HCEC 1CT (cell line): ENCODE measurements around the gene ASCL5.
A peak's percentile ranks its signal among the peaks of the same experiment; 100 is the strongest.

Experiments
- DNase-seq: peaks from one replicate; pipeline ENCODE4 v3.0.0-alpha.2; 2017

Gene ASCL5

DNA sequence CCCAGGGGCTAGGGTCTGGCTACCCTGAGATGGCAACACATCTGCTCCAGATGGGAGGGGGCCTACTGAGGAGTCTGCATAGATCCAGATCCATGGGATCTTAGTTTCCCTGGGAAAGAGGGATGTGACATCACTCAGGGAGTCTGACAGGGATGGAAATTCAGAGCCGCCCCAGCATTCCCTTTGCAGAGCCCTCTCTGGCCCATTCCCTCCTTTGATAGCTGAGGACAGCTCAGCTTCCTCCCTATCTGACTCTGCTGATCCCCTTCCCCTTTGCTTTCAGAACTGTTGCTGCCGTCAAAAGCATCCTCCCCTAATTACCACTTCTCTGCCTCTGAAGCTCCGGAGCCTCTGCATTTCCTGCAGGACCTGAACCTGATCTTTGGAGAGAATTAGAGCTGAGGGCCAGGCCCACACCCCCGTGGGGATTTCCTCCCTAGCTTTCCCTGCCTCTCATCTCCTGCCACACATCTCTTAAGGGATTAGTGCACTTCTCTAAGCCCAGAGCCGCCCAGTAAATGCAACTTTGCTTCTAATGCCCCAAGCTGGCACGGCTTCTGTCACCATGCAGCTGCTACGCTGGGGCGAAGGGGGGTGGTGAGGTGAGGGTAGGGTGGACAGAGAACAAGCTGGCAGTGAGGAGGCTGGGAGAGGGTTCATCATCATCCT lies 9.5 kb upstream of the ASCL5 start:
- DNase-seq: no peak

- no peak for DNase-seq
These were observed 7.4 kb upstream of the ASCL5 start for GRCh38 chr1:201134405-201134804.

- DNase-seq: no peak
These were observed 4.4 kb upstream of the ASCL5 start for GRCh38 chr1:201131398-201131797.

GRCh38 chr1:201128962-201129361 lies 2.0 kb upstream of the ASCL5 start:
- no peak for DNase-seq

GRCh38 chr1:201128476-201128875 lies 1.5 kb upstream of the ASCL5 start:
- no peak for DNase-seq

- no peak for DNase-seq
These were observed 921 bp upstream of the ASCL5 start for GRCh38 chr1:201127755-201128455.

DNA sequence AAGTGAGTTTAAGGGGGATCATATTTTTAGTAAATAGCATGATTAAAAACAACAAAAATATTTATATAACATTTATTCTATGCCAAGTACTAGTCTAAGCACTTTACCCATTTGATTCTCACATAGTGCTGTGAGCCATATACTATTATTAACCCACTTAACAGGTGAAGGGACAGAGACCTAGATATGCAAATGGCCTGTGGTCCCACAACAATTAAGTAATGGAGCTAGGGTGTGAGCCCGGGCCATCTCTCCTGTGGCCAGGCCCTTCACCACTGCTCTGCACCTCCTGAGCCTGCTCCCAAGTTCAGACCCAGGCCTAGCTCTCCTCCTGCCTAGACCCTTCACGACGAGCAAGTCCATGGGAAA lies 537 bp downstream of the ASCL5 start:
- DNase-seq: no peak

DNA sequence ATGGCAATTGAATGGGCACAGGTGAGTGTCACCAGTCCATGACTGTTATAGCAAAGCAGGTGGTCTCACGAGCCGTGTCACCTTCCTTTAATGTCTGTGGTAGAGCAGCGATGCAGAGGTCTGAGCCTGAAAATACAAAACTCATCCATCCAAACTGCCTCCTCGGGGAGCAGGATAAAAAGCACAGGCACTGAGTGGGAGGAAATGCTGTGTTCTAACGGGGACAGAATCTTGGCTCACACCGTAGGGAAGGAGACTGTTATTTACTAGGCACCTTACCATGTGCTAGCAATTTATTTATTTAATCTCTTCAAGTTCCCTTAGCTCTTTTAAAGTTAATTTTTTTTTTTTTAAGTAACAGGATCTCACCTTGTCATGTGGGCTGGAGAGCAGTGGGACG lies 1.2 kb downstream of the ASCL5 start:
- no peak for DNase-seq

- DNase-seq: peak; percentile 1
These were observed 2.0 kb downstream of the ASCL5 start for GRCh38 chr1:201125019-201125418.

DNA sequence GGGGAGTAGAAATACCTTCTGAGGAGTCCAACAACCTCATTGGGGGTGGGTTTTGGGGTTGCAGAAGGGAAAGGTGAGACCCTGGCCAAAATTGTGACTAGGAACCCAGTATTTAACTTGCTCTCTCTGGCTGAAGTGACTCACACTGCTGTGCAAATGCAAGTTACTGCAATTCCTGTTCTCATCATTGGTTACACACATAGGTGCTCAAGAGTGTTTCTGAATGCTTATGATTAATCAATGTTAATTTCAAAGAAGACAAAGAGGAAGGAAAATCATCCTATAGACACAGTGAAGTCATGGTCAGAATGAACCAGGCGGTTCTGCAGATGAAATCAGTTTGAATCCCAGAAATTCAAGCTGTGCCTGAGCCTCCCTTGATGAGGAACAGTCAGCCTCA lies 3.1 kb downstream of the ASCL5 start:
- DNase-seq: no peak

DNA sequence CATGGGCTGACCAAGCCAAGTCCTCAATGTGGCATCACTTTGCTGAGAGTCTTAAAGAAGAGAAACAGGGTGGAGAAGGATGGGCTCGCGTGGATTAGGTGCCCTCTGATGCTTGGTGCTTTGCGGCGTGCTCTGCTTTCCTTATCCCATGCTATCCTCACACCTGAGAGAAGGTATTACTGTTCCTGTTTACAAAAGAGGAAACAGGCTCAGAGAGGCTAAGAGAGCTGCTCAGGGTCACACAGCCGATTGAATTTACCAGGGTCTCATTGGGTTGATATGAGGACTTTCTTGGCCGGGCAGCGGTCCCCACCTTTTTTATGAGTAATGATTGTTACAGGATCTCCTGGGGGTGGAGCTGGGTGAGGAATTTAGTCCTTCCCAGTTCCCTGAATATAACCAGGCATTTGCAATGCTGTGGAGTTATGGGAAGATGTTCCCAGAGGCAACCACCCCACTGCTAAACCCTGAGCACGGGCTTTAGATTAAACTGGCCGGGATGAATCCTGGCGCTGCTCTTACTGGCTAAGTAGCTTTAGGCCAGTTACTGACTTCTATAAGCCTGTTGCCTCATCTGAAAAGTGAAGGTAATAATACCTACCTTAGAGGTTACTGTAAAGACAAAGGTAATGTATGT lies 4.5 kb downstream of the ASCL5 start:
- no peak for DNase-seq

DNA sequence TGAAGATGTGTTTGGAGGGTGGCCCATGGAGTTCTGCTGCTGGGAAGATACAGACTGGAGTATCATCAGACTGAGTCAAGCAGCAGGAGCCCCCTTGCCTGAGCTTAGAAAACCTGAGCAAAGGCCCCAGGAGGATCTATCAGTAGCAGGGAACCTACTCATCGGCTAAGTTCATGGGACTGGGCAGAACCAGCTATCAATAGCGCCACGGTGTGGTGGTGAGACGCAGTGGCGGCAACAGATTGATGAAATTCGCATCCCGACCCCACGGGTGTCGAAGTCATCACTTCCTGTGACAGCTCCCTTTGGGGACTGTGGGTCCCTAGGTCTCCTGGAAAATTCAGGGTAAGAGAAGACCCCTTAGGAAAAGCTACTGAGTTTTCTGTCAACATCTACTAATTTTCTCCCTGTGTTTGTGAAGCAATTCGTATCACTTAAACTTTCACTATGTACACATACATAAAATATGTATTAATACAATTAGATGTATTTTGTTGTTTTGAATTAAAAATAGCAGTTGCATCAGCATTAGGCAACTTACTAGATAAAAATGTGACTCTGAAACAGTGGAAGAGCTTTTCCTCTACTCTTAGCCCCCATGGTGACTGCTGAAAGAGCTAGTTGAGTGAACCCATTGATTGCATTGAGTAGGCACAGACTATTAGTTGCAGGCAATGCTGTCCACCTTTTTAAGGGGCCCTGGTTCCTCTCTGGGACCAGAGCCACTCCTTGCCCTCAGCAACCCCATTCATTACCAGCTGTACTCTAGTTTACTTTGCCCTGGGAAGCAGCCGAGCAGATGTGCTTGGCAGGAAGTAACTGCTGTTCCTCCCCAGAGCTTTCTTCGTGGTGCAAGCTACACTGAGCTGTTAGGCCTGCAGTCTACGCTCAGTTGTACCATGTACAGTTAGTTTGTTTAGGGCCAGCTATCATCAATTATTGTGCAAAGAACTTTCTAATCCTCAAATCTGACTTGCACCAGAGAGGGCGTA lies 7.5 kb downstream of the ASCL5 start:
- no peak for DNase-seq

GRCh38 chr1:201116091-201116490 lies 10.9 kb downstream of the ASCL5 start:
- DNase-seq: no peak

DNA sequence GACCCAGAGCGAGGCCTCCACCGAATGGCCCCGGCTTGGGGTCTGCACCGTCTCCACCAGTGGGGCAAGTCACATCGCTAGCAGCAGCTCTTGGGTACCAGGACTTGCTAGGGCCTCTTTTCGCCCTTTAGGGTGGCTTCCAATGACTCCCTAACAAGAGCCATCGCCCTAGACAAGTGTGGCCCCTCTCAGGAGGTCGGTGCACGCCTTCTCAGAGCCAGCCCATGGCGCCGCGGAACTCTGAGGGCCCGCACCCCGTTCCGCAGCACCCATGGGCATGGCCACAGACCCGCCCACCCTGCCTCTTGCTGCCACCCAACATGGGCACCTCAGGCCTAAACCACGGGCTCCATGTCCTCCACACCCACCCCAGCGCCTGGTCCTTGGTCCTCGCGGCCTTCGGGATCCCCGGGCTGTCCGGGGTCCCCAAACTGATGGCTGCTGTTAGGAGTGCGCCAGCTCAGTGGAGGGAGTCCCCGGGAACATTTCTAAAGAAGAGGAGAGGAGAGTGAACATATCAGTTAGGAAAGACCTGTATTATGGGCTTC lies 11.5 kb downstream of the ASCL5 start:
- no peak for DNase-seq

DNA sequence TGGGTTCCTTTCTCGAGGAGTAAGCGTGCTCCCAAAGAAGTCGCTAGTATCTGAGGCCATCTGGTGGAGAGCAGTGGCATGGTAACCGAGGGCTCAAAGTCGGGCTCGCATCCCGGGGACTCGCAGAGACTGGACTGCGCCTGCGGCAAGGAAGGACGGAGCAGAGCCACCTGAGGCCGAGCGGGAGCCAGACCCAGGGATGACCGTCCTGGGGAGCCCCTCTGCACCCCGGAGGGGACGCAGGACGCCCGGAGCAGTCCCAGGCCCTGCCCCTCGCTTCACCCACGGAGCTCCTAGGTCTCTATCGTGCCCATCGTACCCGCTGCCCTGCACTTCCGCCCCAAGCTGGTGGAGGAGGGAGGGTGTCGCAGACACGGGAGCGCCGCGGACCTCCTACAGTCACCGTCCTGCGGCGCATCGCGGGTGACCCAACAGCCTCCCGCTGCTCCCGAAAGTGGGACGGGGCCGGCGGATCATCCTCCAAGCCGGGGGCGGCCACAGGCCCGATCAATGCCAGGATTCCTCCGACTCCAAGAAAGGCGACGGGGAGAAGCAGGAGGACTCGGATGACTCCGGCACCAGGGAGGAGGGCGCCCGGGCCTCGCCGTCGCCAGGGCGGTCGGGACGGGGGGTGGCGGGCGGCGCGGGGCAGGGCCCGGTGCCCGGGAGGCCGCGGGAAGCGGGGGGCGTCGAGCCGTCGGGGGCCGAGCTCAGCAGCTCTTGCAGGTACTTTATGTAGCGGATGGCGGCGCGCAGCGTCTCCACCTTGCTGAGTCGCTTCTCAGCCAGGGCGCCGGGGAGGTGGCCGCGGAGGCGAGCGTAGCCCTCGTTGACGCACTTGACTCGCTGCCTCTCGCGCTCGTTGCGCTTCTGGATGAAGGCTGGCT lies 12.5 kb downstream of the ASCL5 start:
- peak; percentile 86 for DNase-seq

GRCh38 chr1:201113451-201114244 lies 13.3 kb downstream of the ASCL5 start:
- DNase-seq: no peak

- no peak for DNase-seq
These were observed 14.1 kb downstream of the ASCL5 start for GRCh38 chr1:201112926-201113325.

DNA sequence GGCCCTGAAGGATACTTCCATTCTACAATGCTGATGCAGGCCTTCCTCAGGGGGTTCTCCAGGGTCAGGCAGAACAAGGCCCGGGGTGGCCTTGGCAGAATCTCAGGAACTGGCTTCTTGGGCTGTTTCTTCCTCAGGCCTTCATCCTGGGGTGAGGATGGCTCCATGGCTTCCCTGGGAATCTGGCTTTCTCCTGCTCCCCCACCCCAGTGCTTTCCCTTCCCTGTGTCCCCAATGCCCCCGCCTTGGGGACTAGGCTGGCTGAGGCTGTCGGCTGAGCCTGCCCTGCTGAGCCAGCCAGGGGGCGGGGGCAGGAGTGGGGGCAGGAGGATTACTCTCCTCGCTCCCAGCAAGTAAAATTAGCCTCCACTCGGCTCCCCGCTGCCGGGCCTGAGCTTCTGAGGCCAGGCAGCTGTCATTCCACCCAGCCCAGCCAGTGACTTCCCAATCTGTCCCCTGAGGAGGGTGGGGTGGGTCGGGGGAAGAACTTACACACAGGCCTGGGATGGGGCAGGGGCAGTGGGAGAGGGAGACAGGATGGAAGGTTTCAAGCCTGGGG lies 14.7 kb downstream of the ASCL5 start, which contains the start of gene CACNA1S:
Gene CACNA1S (minus strand): TSS at position 254 of the 559 bp plus-strand sequence. CDS start 87 bp downstream, at position 167.
- no peak for DNase-seq

DNA sequence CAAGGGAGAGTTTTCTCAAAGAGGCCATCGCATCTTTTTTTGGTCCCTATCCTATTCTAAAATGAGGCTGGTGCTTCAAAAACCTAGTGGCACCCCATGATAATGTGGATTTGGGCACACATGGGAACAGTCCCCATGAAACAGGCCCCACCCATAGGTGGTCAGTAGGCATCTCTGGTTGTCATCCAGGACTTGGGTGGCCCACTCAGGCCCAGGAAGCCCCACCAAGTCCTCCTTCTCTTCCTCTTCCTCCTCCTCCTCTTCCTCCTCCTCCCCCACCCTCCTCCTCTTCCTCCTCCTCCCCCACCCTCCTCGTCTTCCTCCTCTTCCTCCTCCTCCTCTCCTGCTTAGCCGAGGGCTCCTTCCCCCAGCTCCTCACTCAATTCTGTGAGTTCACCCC lies 15.3 kb downstream of the ASCL5 start:
- no peak for DNase-seq

DNA sequence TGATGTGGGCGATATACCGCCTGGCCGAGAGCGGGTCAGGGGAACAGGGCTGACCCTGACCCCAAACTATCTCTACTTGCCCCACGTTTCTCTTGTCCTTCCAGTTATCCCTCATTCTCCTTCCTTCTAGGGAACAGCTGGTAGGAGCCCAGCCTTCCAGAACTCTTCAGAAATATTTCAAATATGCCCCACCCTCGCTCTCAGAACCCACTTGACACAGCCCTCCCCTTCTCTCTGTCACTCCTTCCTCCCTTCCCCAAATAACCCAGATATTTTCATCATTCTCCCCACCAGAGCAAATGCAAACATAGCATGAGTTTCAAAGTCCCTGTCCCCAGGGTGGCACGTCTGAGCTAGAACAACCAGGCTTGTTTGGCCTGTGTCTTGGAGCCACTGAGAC lies 15.8 kb downstream of the ASCL5 start:
- no peak for DNase-seq
